ENCODE results near the gene ANKRD17.
"Not testable (repeated sequence)": the region's sequence is repeated elsewhere in the genome, so short reads cannot be mapped to it uniquely, and the experiment has no call there.

- TF ChIP-seq, protein P1, sequence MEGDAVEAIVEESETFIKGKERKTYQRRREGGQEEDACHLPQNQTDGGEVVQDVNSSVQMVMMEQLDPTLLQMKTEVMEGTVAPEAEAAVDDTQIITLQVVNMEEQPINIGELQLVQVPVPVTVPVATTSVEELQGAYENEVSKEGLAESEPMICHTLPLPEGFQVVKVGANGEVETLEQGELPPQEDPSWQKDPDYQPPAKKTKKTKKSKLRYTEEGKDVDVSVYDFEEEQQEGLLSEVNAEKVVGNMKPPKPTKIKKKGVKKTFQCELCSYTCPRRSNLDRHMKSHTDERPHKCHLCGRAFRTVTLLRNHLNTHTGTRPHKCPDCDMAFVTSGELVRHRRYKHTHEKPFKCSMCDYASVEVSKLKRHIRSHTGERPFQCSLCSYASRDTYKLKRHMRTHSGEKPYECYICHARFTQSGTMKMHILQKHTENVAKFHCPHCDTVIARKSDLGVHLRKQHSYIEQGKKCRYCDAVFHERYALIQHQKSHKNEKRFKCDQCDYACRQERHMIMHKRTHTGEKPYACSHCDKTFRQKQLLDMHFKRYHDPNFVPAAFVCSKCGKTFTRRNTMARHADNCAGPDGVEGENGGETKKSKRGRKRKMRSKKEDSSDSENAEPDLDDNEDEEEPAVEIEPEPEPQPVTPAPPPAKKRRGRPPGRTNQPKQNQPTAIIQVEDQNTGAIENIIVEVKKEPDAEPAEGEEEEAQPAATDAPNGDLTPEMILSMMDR (conservative IDR thresholded peaks at IDR 0.05; ENCODE audit: low read length): not testable (repeated sequence)
- not testable (repeated sequence) for TF ChIP-seq EZH2phosphoT487 (IDR thresholded peaks at IDR 0.05; ENCODE audit: borderline replicate concordance)
Observed at GRCh38 chr4:73203976-73204375, 54.6 kb downstream of the ANKRD17 start.
